Measurements from ENCODE around the gene FOXO3. TPM values are rescaled to one million over a fixed set of nuclear protein-coding genes. Genes with fewer than 3 reads are reported as not detected.

Gene FOXO3
- total RNA-seq, 1 experiment from 2014 or later: 43.8 TPM

GRCh38 chr6:108693430-108694154, 132.9 kb downstream of the FOXO3 start:
- ATAC-seq: no peak
- in situ Hi-C loops (cut with HindIII; ENCODE audit: low pct_unique_long_range_greater_than_20kb, low sequenced_read_pairs): no loop called here
- ChIA-PET POLR2A (no interaction called here), CTCF (no interaction called here)
- no TSS peak for BruUV-seq (replicated peaks)
- Histone ChIP-seq H3K4me1 (ENCODE audit: control insufficient read depth, insufficient read depth, low read length) (no peaks in the 10 kb centered on the region), H3K9me3 (ENCODE audit: control insufficient read depth, insufficient read depth, low read depth, low read length) (no peaks in the 10 kb centered on the region), H3K27ac (ENCODE audit: low read length) (no peak overlapping the region), H3K36me3 (ENCODE audit: control insufficient read depth, insufficient read depth, low read length) (no peaks in the 10 kb centered on the region), H3K4me3 (ENCODE audit: low read depth in 2 of 2, low read length in 2 of 2) (no peak overlapping the region), H3K27me3 (ENCODE audit: control insufficient read depth, insufficient read depth, low read length) (no peaks in the 10 kb centered on the region)
- no peak for DNase-seq (ENCODE audit: low read depth, low spot score)
- intact Hi-C loops (cut with micrococcal nuclease; ENCODE audit: unreplicated experiment): no loop called here
- TF ChIP-seq TCF7L2 (IDR thresholded peaks at IDR 0.05; ENCODE audit: low read depth, low read length): no peak
- no peak for TF ChIP-seq POLR2AphosphoS5 (IDR thresholded peaks at IDR 0.05; ENCODE audit: low read depth, low read length)
- no peak for TF ChIP-seq REST (IDR thresholded peaks at IDR 0.05; ENCODE audit: insufficient read depth in 1 of 2, low read depth in 2 of 2, low read length in 1 of 2)

GRCh38 chr6:108694816-108695215, 134.1 kb downstream of the FOXO3 start:
- intact Hi-C loops (cut with micrococcal nuclease; ENCODE audit: unreplicated experiment): no loop called here
- Histone ChIP-seq H3K4me1 (ENCODE audit: control insufficient read depth, insufficient read depth, low read length) (no peaks in the 10 kb centered on the region), H3K36me3 (ENCODE audit: control insufficient read depth, insufficient read depth, low read length) (no peaks in the 10 kb centered on the region), H3K27ac (ENCODE audit: low read length) (no peak overlapping the region), H3K4me3 (ENCODE audit: low read depth in 2 of 2, low read length in 2 of 2) (no peak overlapping the region), H3K27me3 (ENCODE audit: control insufficient read depth, insufficient read depth, low read length) (no peaks in the 10 kb centered on the region), H3K9me3 (ENCODE audit: control insufficient read depth, insufficient read depth, low read depth, low read length) (no peaks in the 10 kb centered on the region)
- POLR2A ChIA-PET: interaction anchor here (0.6 kb wide), 1 partner anchor 68 kb away, joined by 3 read pairs; no protein-coding TSS in a partner anchor
- in situ Hi-C loops (cut with HindIII; ENCODE audit: low pct_unique_long_range_greater_than_20kb, low sequenced_read_pairs): no loop called here
- CTCF ChIA-PET: no interaction called here
- no TSS peak for BruUV-seq (replicated peaks)
- TF ChIP-seq REST (IDR thresholded peaks at IDR 0.05; ENCODE audit: insufficient read depth in 1 of 2, low read depth in 2 of 2, low read length in 1 of 2) (no peak), POLR2AphosphoS5 (IDR thresholded peaks at IDR 0.05; ENCODE audit: low read depth, low read length) (no peak), SIN3A (IDR thresholded peaks at IDR 0.05; ENCODE audit: borderline replicate concordance, insufficient read depth, low read depth, low read length) (no peak), CTCF (IDR thresholded peaks at IDR 0.05) (no peak), TCF7L2 (IDR thresholded peaks at IDR 0.05; ENCODE audit: low read depth, low read length) (no peak)
- DNase-seq (ENCODE audit: low read depth, low spot score) (no peak), ATAC-seq (no peak)
